ENCODE results near the gene PLCH2. TPM values are rescaled to one million over a fixed set of nuclear protein-coding genes. Genes with fewer than 3 reads are reported as not detected.

The PLCH2 gene
- total and polyA plus RNA-seq, 4 donors = 0.33 to 1.3 (median 1.0) TPM; not detected in 1

- H3K36me3 ChIP-seq (ENCODE audit: control insufficient read depth in 4 of 4, insufficient read depth in 3 of 4, low read depth in 1 of 4, low read length in 3 of 4) = no peaks in the 10 kb centered on the region
- H3K27ac ChIP-seq (ENCODE audit: low read depth in 1 of 2, low read length in 2 of 2) = no peak overlapping the region
- no peak overlapping the region for H3K4me3 ChIP-seq (ENCODE audit: low read depth in 1 of 3, low read length in 3 of 3)
- TF ChIP-seq FOXA2 (IDR thresholded peaks at IDR 0.05) (no peak), MAX (IDR thresholded peaks at IDR 0.05) (no peak), FOXA1 (IDR thresholded peaks at IDR 0.05) (no peak), RXRA (IDR thresholded peaks at IDR 0.05) (no peak), CTCF (IDR thresholded peaks at IDR 0.05; ENCODE audit: low read depth, low read length, missing input control) (no peak), EGR1 (IDR thresholded peaks at IDR 0.05; ENCODE audit: low read depth in 2 of 2) (no peak), HNF4G (IDR thresholded peaks at IDR 0.05) (no peak), RAD21 (IDR thresholded peaks at IDR 0.05) (no peak), JUND (IDR thresholded peaks at IDR 0.05) (no peak), YY1 (IDR thresholded peaks at IDR 0.05) (no peak), HNF4A (conservative IDR thresholded peaks at IDR 0.05) (no peak), REST (IDR thresholded peaks at IDR 0.05) (no peak), SP1 (IDR thresholded peaks at IDR 0.05) (no peak), ZBTB33 (IDR thresholded peaks at IDR 0.05) (no peak), GABPA (IDR thresholded peaks at IDR 0.05 in 1 of 2, conservative IDR thresholded peaks at IDR 0.05 in 1 of 2) (no peak), TAF1 (conservative IDR thresholded peaks at IDR 0.05) (no peak), ATF3 (IDR thresholded peaks at IDR 0.05) (no peak)
- peaks cover 0 to 3% (median 0%) of the 10 kb centered on the region in 4 donors for H3K27me3 ChIP-seq (ENCODE audit: control insufficient read depth in 4 of 4, insufficient read depth in 4 of 4, low read length in 3 of 4)
- H3K4me1 ChIP-seq (ENCODE audit: control insufficient read depth in 4 of 4, insufficient read depth in 4 of 4, low read length in 3 of 4) = no peaks in the 10 kb centered on the region
- no peak for DNase-seq (ENCODE audit: low spot score)
- no peaks in the 10 kb centered on the region for H3K9me3 ChIP-seq (ENCODE audit: control insufficient read depth in 4 of 4, low read length in 3 of 4)
- H3K9ac ChIP-seq (ENCODE audit: low read depth in 1 of 2, low read length in 2 of 2) = no peak overlapping the region
- WGBS = 37% methylated on average over 18 of the region's 18 CpGs
Measured at GRCh38 chr1:2451741-2452140, 24.3 kb upstream of the PLCH2 start.

Data from liver (tissue), 9 donors.